ENCODE measurements around the gene C2CD2L. TPM values are rescaled to one million over a fixed set of nuclear protein-coding genes. Genes with fewer than 3 reads are reported as not detected.

C2CD2L gene
- total RNA-seq, 1 donor, result 5.6 TPM

DNA sequence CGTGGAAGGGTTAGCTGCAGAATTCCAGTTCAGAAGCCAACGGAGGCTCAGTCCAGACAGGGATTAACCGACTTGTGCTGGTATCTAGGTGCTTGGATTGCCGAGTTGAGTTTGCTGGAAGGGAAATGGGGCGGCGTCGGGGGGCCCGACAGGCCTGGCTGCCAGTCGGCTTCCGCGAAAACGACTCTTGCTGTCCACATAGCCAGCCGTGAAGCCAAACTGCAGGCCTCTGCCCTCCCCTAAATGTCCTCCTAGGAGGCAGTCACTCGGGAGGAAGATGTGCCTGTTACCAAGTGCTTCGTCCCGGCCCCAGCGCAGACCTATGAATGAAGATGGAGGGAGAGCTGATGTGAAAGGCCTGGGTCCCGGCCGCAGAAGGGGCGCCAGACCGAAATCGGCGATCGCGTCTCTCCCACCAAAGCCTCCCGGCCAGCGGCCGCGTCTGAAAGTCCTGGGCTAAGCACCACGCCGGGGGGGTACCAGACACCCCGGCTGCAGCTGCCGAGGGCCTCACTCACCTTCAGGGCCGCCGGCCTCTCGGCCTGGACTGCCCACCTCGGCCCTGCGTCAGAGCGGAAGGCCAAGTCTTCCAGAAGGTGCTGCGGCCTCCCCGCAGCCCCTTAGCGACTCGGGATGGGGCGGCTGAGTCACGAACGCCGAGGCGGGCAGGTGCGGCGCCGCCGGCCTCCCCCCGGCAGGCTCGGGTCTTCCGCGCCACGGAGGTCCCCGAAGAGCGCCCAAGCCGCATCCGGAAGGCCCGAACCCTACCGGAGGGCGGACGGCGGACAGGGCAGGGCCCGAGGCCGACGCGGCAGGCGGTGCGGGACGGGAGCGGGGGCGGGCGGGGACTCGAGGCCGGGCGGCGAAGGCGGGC is 13.0 kb upstream of the C2CD2L start:
- DNase-seq (ENCODE audit: low read depth), result peak; percentile 55
- TF ChIP-seq, protein P1, sequence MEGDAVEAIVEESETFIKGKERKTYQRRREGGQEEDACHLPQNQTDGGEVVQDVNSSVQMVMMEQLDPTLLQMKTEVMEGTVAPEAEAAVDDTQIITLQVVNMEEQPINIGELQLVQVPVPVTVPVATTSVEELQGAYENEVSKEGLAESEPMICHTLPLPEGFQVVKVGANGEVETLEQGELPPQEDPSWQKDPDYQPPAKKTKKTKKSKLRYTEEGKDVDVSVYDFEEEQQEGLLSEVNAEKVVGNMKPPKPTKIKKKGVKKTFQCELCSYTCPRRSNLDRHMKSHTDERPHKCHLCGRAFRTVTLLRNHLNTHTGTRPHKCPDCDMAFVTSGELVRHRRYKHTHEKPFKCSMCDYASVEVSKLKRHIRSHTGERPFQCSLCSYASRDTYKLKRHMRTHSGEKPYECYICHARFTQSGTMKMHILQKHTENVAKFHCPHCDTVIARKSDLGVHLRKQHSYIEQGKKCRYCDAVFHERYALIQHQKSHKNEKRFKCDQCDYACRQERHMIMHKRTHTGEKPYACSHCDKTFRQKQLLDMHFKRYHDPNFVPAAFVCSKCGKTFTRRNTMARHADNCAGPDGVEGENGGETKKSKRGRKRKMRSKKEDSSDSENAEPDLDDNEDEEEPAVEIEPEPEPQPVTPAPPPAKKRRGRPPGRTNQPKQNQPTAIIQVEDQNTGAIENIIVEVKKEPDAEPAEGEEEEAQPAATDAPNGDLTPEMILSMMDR (IDR thresholded peaks at IDR 0.05; ENCODE audit: insufficient read depth, low read depth, low read length), result no peak
- H3K4me3 ChIP-seq (ENCODE audit: low read depth, low read length), result peak overlapping the region; percentile 80

GRCh38 chr11:119094816-119095065 is 12.4 kb upstream of the C2CD2L start:
- peak overlapping the region; percentile 80 for H3K4me3 ChIP-seq (ENCODE audit: low read depth, low read length)
- TF ChIP-seq, protein P1 (IDR thresholded peaks at IDR 0.05; ENCODE audit: insufficient read depth, low read depth, low read length), result peak; percentile 65
- DNase-seq (ENCODE audit: low read depth), result peak; percentile 87

DNA sequence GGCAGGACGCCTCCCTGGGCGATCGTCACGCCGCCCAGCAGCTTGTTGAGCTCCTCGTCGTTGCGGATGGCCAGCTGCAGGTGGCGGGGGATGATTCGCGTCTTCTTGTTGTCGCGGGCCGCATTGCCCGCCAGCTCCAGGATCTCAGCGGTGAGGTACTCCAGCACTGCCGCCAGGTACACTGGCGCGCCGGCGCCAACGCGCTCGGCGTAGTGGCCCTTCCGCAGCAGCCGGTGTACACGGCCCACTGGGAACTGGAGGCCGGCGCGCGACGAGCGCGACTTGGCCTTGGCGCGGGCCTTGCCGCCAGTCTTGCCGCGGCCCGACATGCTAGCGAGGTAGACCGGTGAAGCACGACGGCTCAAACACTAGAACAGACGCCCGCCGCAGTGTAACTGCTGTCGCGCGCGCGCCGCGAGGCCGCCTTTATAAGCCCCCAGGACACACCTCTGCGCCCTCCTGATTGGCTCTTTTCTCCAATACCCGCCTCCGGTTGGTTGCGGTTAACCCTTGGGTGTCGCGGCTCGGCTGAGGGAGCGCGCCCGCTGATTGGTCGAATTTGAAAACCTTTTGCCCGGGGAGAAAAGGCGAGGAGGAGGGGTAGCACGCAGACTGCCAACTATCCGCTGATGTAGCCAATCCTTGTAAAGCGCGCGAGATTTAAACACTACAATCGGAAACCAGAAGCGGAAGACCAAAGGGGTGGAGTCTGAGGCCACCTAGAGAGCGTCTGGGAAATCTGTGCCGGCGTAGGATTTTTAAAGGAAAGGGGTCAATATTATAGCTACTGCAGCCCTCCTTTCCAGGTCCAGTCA is 11.9 kb upstream of the C2CD2L start:
- TF ChIP-seq, protein P1 (IDR thresholded peaks at IDR 0.05; ENCODE audit: insufficient read depth, low read depth, low read length), result no peak
- H3K4me3 ChIP-seq (ENCODE audit: low read depth, low read length), result peak overlapping the region; percentile 80
- DNase-seq (ENCODE audit: low read depth), result peak; percentile 100

- H3K4me3 ChIP-seq (ENCODE audit: low read depth, low read length), result no peak overlapping the region
- TF ChIP-seq, protein P1 (IDR thresholded peaks at IDR 0.05; ENCODE audit: insufficient read depth, low read depth, low read length), result no peak
- DNase-seq (ENCODE audit: low read depth), result no peak
Observed at GRCh38 chr11:119099711-119100110, 7.4 kb upstream of the C2CD2L start.

GRCh38 chr11:119100246-119100970 is 6.7 kb upstream of the C2CD2L start:
- TF ChIP-seq, protein P1 (IDR thresholded peaks at IDR 0.05; ENCODE audit: insufficient read depth, low read depth, low read length), result peak; percentile 61
- DNase-seq (ENCODE audit: low read depth), result peak; percentile 55

DNA sequence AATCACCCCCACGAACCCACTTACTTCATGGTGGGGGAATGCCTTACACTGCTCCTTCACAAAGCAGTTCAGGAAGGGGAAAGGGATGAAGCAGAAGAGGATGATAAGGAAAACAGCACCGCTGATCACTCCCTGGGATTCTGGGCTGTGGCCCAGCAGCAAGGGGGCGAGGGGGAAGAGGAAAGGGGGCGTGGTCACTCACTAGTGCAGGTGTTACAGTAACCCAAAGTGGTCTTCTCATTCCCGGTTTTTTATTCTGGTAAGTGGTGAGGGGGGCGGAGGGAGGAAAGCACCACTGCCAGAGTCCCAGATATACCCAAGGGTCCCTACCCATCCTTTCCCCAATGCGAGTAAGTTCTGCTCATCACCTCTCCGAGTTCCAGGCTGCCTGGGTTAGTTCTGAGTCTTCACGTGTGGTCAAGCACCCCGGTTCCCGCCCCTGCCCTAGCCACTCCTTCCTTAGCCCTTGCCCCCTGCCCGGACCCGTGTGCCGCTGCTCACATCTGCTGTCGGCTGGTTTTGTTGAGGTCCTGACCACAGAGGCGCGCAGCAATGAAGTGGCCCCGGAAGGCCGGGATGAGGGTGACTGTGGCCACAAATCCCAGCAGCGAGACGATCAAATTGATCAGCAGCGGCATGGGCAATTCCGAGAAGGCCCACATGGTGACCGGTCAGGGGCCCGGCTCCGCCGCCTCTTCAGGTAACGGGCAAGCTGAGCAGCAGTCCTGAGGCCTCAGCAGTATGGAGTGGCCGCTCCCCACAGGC is 6.0 kb upstream of the C2CD2L start:
- TF ChIP-seq, protein P1 (IDR thresholded peaks at IDR 0.05; ENCODE audit: insufficient read depth, low read depth, low read length), result peak; percentile 6
- peak overlapping the region; percentile 89 for H3K4me3 ChIP-seq (ENCODE audit: low read depth, low read length)
- DNase-seq (ENCODE audit: low read depth), result no peak

More at GRCh38 chr11:119100246-119100970, 6.7 kb upstream of the C2CD2L start:
- peak overlapping the region; percentile 89 for H3K4me3 ChIP-seq (ENCODE audit: low read depth, low read length)
